Activated CD4-positive, alpha-beta T cell treated with anti-CD3 and anti-CD28 coated beads, Interleukin-2, amount 50 U/mL, for 24 hours (primary cell): ENCODE results near the gene PURB.
A peak's percentile ranks its signal among the peaks of the same experiment; 100 is the strongest.
"Not testable (repeated sequence)": the region's sequence is repeated elsewhere in the genome, so short reads cannot be mapped to it uniquely, and the experiment has no call there.

Experiments
- DNase-seq, 2 donors: peaks; one replicate each; pipeline ENCODE4 v3.0.0-alpha.2; 2020; ENCODE audit warnings: low read depth in 1 of 2, low spot score in 1 of 2

PURB gene

DNA sequence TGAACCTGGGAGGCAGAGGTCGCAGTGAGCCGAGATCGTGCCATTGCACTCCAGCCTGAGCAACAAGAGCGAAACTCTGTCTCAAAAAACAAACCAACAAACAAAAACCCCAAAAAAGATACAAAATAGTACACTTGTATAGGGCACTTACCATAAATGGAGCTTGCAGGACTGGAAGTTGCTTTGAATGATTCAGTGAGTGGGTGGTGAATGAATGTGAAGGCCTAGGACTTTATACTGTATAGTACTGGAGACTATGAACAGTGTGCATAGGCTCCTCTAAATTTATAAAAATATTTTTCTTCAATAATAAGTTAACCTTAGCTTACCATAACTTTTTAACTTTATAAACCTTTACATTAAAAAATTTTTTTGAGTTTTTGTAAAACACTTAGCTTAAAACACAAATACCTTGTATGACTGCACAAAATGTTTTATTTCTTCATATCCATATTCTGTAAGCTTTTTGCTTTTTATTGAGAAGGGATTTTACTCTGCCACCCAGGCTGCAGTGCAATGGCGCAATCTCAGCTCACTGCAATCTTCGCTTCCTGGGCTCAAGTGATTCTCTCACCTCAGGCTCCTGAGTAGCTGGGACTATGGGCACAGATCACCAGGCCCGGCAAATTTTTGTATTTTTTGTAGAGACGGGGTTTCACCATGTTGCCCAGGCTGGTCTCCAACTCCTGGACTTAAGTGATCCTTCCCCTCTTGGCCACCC is 30.5 kb downstream of the PURB start:
- no peak for DNase-seq

DNA sequence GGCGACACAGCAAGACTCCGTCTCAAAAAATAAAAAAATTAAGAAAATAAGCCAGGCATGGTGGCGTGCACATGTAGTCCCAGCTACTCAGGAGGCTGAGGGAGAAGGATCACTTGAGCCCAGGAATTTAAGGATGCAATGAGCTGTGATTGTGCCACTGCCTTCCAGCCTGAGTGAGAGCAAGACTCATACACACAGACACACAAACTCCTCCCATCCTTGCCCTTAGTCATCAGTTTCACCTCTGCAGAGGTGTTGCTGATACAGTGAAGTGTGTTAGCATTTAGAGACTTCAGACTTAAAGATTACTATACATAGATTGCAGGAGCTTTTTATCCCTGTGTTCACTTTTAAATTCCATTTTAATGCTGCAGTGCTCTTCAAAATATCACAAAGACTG is 31.9 kb downstream of the PURB start:
- peak in 1 of 2 donors; percentile 27 for DNase-seq

- no peak for DNase-seq
Measured at GRCh38 chr7:44852590-44852989, 32.7 kb downstream of the PURB start.

- DNase-seq = no peak
Measured at GRCh38 chr7:44849885-44850544, 35.3 kb downstream of the PURB start.

- DNase-seq = no peak
Measured at GRCh38 chr7:44849259-44849884, 36.0 kb downstream of the PURB start.

- peak; percentile 99 to 100 for DNase-seq
Measured at GRCh38 chr7:44847920-44848634, 37.3 kb downstream of the PURB start, which contains the start of gene H2AZ2. H2AZ2 (minus strand) TSS chr7:44848087; CDS start chr7:44847971, 116 bp downstream.

DNA sequence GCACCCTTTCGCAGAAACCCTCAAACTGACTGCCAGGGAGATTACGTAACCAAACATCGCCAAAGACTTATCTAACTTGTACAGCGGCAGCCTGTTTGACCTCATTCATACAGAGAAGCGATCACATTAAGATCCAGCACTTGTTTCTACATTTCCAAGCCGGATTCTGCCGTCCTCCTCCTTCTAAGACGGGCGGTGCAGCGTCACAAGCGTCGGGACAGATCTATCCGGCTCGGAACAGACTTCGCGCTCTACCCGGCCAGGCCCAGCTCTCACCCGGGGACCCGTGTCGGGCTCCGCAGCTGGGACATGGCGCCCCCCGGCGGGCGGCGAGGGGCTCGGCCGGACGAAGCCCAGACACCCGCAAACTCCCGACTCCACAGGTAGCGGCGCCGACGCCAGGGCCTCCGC is 37.8 kb downstream of the PURB start:
- peak; percentile 68 to 75 for DNase-seq

GRCh38 chr7:44846816-44847508 is 38.4 kb downstream of the PURB start:
- no peak for DNase-seq

- not testable (repeated sequence) for DNase-seq
Measured at GRCh38 chr7:44846390-44846789, 38.9 kb downstream of the PURB start.

GRCh38 chr7:44845451-44845850 is 39.9 kb downstream of the PURB start:
- no peak for DNase-seq

GRCh38 chr7:44843440-44843839 is 41.9 kb downstream of the PURB start:
- not testable (repeated sequence) for DNase-seq

GRCh38 chr7:44842675-44843074 is 42.7 kb downstream of the PURB start:
- DNase-seq = not testable (repeated sequence)

DNA sequence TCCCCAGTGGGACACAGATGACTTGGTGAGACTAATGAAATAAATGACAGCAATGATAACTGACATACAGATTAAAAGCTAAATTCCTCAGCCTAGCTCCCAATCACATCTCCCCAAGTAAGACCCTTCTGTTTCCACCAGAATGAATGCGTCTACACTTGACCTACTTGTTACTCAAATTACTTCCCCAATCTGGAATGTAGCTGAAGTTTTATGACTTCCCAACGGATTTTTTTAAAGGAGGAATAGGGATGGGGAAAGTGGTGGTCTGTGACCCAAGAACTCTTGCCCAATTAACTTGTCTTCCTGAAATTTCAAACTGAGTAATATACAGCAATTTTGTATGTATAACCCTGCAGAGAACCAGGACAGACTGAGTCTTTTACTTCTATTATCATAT is 46.6 kb downstream of the PURB start:
- no peak for DNase-seq

- no peak for DNase-seq
Measured at GRCh38 chr7:44827567-44827966, 57.8 kb downstream of the PURB start.
